Omental fat pad (tissue), 4 donors: Measurements from ENCODE around the gene AASDH. TPM values are rescaled to one million over a fixed set of nuclear protein-coding genes. Genes with fewer than 3 reads are reported as not detected.

Experiments
- ATAC-seq: fragments of 150-250 bp; one replicate; pipeline ENCODE4 v1.9.1; 2016; ENCODE audit warnings: mild to moderate bottlenecking, moderate library complexity; ENCODE audit not compliant: low FRiP score
- DNase-seq: peaks from one replicate; pipeline ENCODE4 v3.0.0-alpha.2; 2019; ENCODE audit warnings: low spot score
- small RNA-seq: library from RNA; depleted of rRNA; stranded (forward); fragments of <200 nt; gene quantifications from one replicate; pipeline ENCODE3, GENCODE V24; 2016
- total RNA-seq, 4 donors: library from RNA; depleted of rRNA; stranded (reverse); fragments of >200 nt; gene quantifications; one replicate each; pipeline ENCODE4 v1.1.0, GENCODE V29; 2016
- TF ChIP-seq, protein P1 (sequence below), 3 donors: fragments of 450-650 bp; IDR thresholded peaks; one replicate each; pipeline ENCODE4 v1.5.1; 2016 to 2017; ENCODE audit warnings: antibody characterized with exemption in 3 of 3, mild to moderate bottlenecking in 3 of 3, moderate library complexity in 2 of 3

Gene AASDH
- total RNA-seq, 4 donors from 2014 or later = 6.7 to 12.5 (median 7.8) TPM

DNA sequence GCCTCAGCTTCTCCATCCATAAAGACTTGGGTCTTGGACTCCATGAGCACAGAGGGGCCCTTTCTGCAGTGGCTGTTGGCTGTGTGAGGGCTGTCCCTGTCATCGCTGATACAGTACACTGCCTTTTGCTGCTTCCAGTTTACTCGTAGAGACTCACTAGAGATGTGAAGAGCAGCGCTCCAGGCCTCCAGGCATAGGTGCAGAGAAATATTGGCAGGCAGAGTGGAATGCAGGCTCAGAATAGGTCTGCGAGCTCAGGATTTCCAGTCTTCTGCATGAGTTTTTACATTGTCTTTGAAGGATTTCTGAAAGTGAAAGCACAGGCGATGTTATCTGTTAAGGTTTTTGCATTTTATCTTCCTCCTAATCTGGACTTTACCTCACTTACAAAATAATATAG is 97.4 kb downstream of the AASDH start:
- DNase-seq (no peak), ATAC-seq (peak; percentile 37)
- TF ChIP-seq, protein P1, sequence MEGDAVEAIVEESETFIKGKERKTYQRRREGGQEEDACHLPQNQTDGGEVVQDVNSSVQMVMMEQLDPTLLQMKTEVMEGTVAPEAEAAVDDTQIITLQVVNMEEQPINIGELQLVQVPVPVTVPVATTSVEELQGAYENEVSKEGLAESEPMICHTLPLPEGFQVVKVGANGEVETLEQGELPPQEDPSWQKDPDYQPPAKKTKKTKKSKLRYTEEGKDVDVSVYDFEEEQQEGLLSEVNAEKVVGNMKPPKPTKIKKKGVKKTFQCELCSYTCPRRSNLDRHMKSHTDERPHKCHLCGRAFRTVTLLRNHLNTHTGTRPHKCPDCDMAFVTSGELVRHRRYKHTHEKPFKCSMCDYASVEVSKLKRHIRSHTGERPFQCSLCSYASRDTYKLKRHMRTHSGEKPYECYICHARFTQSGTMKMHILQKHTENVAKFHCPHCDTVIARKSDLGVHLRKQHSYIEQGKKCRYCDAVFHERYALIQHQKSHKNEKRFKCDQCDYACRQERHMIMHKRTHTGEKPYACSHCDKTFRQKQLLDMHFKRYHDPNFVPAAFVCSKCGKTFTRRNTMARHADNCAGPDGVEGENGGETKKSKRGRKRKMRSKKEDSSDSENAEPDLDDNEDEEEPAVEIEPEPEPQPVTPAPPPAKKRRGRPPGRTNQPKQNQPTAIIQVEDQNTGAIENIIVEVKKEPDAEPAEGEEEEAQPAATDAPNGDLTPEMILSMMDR (IDR thresholded peaks at IDR 0.05) = no peak

DNA sequence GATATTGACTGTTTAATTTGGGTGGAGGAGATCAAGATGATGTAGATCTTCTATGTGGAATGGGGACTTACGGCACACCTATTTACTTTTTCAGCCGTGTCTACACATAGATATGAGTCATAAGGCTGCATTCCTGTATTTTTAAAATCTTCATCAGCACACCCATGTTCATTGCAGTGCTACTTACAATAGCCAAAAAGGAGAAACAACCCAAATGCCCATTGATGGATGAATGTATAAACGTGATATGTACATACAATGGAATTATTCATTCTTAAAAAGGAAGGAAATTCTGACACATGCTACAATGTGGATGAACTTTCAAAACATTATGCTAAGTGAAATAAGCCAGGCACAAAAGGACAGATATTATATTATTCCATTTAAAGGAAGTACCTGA is 98.6 kb downstream of the AASDH start:
- no peak for DNase-seq
- TF ChIP-seq, protein P1 (IDR thresholded peaks at IDR 0.05) = no peak

More for the DNA sequence above, 98.6 kb downstream of the AASDH start:
- no peak for ATAC-seq

Small RNA genes lying within 50 kb of the gene (small RNA-seq; reads per million reads assigned to genes)
- gene RNU6-197P = not detected

Other genes starting within 250 kb of the AASDH start
- 10 to 100 TPM in 1 of 4 donors, 1 to 10 TPM in 3; 2.8 to 22.1 (median 5.5) TPM for gene PPAT, start 48.1 kb upstream of the AASDH start, total RNA-seq
- 10 to 100 TPM; 23.2 to 59.1 (median 29.0) TPM for gene PAICS, start 48.8 kb upstream of the AASDH start, total RNA-seq
- gene SRP72, start 80.1 kb upstream of the AASDH start, total RNA-seq = 10 to 100 TPM; 54.2 to 91.6 (median 63.6) TPM
- under 1 TPM in 2 of 4 donors, not detected in 2; 0.12 to 0.19 TPM for gene ARL9, start 118.3 kb upstream of the AASDH start, total RNA-seq